GM21576 (cell line): ENCODE measurements around the gene IDNK.

Experiments
- ATAC-seq: cut with Tn5 transposase; IDR thresholded peaks from one replicate; pipeline ENCODE4 v1.9.1; 2021; ENCODE audit warnings: mild to moderate bottlenecking, moderate library complexity; ENCODE audit not compliant: unreplicated experiment

Gene IDNK

GRCh38 chr9:83633255-83633654 lies 10.3 kb downstream of the IDNK start:
- no peak for ATAC-seq

GRCh38 chr9:83633676-83634075 lies 10.7 kb downstream of the IDNK start:
- ATAC-seq: no peak

DNA sequence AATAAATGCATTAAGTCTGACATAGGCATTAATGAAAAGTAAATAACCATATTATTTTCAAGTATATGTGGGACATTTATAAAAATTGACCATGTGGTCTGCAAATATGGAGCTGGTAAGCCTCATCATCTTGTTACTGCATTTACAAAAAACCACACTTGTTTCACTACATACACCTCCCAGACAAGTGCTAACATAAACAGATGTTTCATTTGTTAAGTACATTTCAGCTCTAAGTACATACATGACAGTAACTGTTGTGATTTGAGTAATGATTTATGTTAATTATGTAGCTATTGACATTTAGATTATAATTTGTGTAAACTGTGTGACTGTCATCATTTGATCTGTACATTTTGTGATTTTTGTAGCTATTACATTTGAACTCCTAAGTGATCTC lies 13.9 kb downstream of the IDNK start:
- no peak for ATAC-seq

DNA sequence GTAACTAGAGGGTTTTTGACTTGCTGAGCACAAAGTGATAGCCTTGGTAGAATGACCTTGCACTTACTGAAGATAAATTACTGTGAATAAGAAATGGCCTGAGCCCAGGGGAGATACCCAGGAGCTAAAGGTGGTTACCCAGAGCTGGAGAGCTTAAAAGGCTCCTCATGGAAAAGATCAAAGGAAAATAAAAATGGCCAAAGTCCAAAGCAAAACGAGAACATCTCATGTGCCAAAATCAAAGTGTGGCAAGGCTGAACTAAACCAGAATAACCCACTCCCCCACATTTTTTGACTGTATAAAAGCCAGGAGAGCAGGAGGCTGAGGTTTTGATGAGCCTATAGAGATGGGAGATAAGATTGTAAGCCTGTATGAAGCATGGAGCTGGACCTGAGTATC lies 14.4 kb downstream of the IDNK start:
- no peak for ATAC-seq

- no peak for ATAC-seq
Observed at GRCh38 chr9:83639266-83639665, 16.3 kb downstream of the IDNK start.

GRCh38 chr9:83642793-83643192 lies 19.9 kb downstream of the IDNK start:
- no peak for ATAC-seq

DNA sequence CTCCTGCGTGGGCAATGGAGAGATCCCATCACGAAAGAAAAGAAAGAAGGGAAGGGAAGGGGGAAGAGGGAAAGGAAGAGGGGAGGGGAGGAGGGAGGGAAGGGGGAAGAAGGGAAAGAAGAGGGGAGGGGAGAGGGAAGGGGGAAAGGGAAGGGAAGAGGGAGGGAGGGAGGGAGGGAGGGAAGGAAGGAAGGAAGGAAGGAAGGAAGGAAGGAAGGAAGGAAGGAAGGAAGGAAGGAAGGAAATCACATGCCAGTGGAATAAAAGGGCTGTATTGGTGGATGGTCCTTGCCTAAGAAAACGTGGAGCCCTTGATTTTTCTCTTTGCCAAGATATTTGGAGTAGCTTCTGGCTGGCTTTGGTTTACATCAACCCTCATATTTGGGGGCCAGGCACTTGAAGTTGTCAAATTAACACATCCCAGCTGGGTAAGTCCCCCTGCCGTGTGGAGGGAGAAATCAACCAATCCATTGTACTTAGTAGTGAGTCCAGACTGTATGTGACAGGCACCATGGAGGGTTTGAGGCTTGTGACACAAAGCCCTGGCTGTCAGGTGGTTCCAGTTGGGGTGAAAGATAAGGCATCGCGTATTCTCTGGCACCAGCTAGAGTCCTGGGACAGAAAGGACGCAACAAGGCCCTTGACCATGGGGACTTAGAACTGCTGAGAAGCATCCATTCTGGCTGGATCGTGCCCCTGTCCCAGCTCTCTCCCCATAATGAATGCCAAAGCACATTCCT lies 23.7 kb downstream of the IDNK start:
- ATAC-seq: no peak

- ATAC-seq: peak; percentile 43
Observed at GRCh38 chr9:83649080-83649479, 26.1 kb downstream of the IDNK start.

GRCh38 chr9:83649515-83649914 lies 26.6 kb downstream of the IDNK start:
- no peak for ATAC-seq

- ATAC-seq: no peak
Observed at GRCh38 chr9:83651558-83651957, 28.6 kb downstream of the IDNK start.

DNA sequence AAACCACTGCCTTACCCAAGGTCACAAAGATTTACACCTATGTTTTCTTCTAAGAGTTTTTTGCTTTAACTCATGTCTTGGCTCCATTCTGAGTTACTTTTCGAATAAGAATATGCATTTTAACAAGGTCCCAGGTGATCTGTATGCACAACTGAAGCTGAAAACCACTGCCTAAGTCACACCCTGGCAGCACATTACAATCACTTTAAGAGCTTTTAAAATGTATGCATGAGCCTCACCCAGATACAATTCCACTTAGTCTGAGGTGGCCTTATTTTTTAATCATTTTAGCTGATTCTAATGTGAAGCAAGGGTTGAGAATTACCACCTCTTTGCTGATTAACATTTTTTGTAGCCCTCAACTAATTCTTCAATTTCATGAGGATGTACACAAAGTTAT lies 29.5 kb downstream of the IDNK start:
- no peak for ATAC-seq

DNA sequence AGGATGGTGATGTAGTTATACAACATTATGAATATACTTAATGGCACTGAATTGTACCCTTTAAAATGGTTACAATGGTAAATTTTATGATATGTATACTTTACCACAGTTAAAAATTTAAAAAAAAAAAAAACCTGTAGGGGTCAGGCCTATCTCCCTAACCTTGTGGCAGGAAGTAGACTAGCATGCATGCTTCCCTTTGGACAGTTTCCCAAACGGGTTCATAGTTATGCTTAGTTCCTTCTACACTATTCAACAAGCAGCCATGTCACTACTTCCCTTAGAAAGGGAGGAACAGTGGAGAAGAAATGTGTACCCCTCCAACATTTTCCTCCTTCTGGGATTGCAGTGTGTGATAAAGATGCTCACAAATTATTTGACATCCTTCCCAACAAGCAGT lies 32.5 kb downstream of the IDNK start:
- ATAC-seq: no peak

DNA sequence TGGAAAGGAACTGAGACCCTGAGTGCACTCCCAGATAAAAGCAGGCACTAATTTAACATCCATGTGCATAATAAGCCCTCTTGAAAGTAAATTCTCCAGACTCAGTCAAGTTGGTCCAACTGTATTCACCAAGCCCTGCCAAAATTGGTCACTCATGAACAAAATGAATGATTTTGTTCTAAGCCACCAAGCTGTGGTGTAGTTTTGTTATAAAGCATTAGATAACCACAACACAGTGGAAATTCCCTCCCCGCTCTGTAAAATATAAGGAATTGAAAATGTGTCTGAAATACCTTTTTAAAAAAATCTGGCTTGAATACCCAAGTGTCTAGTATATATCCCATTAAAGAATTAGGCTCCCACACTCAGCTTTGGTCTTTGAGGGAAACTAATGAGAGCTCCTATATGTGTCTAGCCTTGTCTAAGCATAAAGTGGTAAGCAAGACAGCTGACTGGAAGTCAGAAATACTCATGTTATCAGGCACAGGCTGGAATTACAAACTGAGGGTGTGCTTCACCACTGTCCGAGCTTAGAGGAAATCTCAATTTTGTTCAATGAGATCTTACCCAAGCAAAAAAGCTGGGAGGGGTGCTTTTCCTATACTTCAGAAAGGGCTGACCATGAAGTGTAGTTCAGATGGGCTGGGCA lies 33.2 kb downstream of the IDNK start:
- no peak for ATAC-seq

GRCh38 chr9:83656952-83657351 lies 34.0 kb downstream of the IDNK start:
- peak; percentile 49 for ATAC-seq

GRCh38 chr9:83662933-83663332 lies 40.0 kb downstream of the IDNK start:
- no peak for ATAC-seq

DNA sequence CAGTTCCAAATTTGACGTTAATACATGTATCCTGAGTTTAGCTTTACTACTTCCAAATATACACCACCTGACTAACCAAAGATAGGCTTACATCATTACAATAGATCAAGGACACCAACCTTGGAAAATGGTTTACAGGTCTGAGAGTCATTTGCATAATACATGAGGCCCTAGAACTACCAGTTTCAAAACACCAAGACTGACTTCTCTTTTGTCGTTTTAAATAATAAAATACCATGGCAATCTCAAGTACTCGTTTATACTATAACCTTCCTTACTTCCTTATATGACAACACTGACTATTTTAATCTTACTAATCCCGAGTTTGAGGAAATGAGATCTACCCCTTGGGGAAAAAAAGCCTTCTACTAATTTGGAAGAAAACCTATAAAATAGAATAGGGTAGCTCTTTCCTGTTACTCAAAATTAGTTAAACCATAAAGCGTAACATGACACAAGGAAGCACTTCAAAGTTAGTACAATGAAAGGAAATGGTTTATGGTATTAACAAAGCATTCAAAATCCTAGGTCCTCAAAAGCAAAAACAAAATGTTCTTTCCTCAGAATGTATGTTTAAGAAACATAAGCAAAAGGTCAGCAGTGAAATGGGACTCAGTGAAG lies 42.7 kb downstream of the IDNK start:
- peak; percentile 79 for ATAC-seq

- ATAC-seq: no peak
Observed at GRCh38 chr9:83669067-83669466, 46.1 kb downstream of the IDNK start.

- no peak for ATAC-seq
Observed at GRCh38 chr9:83670381-83670780, 47.4 kb downstream of the IDNK start.

DNA sequence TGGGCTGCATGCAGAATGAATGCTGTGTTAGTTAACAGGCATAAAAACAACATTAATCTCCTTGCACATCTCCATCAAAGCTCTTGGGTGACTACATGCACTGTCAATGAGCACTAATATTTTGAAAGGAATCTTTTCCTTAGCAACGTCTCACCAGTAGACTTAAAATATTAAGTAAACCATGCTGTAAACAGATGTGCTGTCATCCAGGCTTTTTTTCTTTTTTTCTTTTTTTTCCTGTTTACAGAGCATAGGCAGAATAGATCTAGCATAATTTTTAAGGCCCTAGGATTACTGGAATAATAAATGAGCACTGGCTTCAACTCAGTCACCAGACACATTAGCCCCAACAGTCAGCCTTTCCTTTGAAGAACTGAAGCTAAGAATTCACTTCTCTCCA lies 48.5 kb downstream of the IDNK start:
- no peak for ATAC-seq

- no peak for ATAC-seq
Observed at GRCh38 chr9:83675466-83675865, 52.5 kb downstream of the IDNK start.

DNA sequence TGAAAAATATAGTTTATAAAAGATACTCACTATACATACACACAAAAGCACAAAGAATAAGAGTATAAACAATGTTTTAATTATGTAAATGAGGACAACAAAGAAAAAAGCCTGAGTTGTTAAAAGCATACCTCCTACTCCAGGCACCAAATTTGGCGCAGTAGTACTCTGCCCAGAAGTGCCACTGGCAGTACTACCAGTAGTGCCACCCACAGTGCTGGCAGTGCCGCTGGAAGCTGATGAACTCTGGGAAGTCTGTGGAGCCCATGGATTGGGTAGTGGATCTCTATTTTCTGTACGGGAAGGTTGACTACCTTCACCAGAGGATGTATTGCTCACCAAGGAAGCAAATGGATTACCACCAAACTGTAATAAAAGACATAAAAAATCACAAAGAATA lies 54.7 kb downstream of the IDNK start:
- no peak for ATAC-seq

DNA sequence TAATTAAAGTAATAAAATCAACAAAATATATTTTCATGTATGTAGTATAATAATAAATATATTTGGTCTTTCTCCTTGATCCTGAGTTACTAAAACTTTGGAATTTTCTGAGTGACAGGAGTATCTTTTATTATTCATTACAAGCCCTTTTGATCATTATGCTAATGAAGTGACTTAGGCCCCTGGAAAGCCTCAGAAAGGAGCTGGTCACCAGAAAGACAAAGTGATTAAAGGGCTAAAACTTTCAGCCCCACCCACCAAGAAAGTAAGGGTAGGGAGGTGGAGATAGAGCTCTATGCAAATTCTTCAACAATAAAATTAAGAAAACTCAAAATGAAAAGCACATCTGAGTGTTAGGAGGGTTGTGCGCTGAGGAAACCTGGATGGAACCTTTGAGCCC lies 57.3 kb downstream of the IDNK start:
- no peak for ATAC-seq
